GM10266 (cell line): ENCODE results near the gene C1orf50.
"Not testable (repeated sequence)": the region's sequence is repeated elsewhere in the genome, so short reads cannot be mapped to it uniquely, and the experiment has no call there.

Source experiments
- DNase-seq: peaks from one replicate; pipeline ENCODE4 v3.0.0; 2012; ENCODE audit errors: extremely low spot score
- CTCF ChIP-seq: IDR thresholded peaks from 2 replicates; pipeline ENCODE4 v1.5.1; 2012; ENCODE audit warnings: mild to moderate bottlenecking, low read depth; ENCODE audit not compliant: control insufficient read depth, insufficient read depth; ENCODE audit errors: missing control alignments

Gene C1orf50

GRCh38 chr1:42766741-42767509 is at the start of gene C1orf50, which contains the start of gene P3H1:
Gene C1orf50 (plus strand): TSS chr1:42767249. CDS start chr1:42767312, 63 bp downstream.
Gene P3H1 (minus strand): TSS chr1:42767028. CDS start chr1:42766971, 57 bp downstream.
- no peak for TF ChIP-seq CTCF
- peak; percentile 97 for DNase-seq

GRCh38 chr1:42720868-42721267 is 46.2 kb upstream of the C1orf50 start:
- no peak for TF ChIP-seq CTCF
- DNase-seq: no peak

- no peak for DNase-seq
- TF ChIP-seq CTCF: no peak
These were observed 45.1 kb upstream of the C1orf50 start for GRCh38 chr1:42721926-42722325.

GRCh38 chr1:42722403-42722802 is 44.6 kb upstream of the C1orf50 start:
- DNase-seq: not testable (repeated sequence)

GRCh38 chr1:42723511-42723910 is 43.5 kb upstream of the C1orf50 start:
- DNase-seq: no peak
- no peak for TF ChIP-seq CTCF

GRCh38 chr1:42725820-42726219 is 41.2 kb upstream of the C1orf50 start:
- not testable (repeated sequence) for DNase-seq

- DNase-seq: no peak
- no peak for TF ChIP-seq CTCF
These were observed 37.0 kb upstream of the C1orf50 start for GRCh38 chr1:42730002-42730401.

- TF ChIP-seq CTCF: peak; percentile 19
- DNase-seq: no peak
These were observed 36.1 kb upstream of the C1orf50 start for GRCh38 chr1:42730988-42731387.
